DND-41 (cell line): ENCODE data around the gene CHERP.
A peak's percentile ranks its signal among the peaks of the same experiment; 100 is the strongest.

Experiments
- ATAC-seq: fragments of 200-7000 bp; cut with Tn5 transposase; 3 replicates; pipeline ENCODE4 v1.9.1; 2021; ENCODE audit warnings: low read depth; ENCODE audit not compliant: insufficient read depth
- DNase-seq: peaks from one replicate; pipeline ENCODE4 v3.0.0-alpha.2; 2020
- H2AFZ ChIP-seq: 2 replicates; pipeline ENCODE4 v1.6.0; 2012; ENCODE audit warnings: low read depth, low read length
- H3K27ac ChIP-seq: 2 replicates; pipeline ENCODE4 v1.5.1; 2012; ENCODE audit warnings: low read length, inconsistent platforms
- H3K27me3 ChIP-seq: fragments of 200-600 bp; sonication (generic); 2 replicates; pipeline ENCODE4 v1.6.0; 2012; ENCODE audit warnings: low read length, mild to moderate bottlenecking, inconsistent platforms; ENCODE audit not compliant: insufficient read depth, poor library complexity
- H3K36me3 ChIP-seq: 2 replicates; pipeline ENCODE4 v1.5.1; 2012; ENCODE audit warnings: low read length, inconsistent platforms; ENCODE audit not compliant: insufficient read depth
- H3K4me1 ChIP-seq: 2 replicates; pipeline ENCODE4 v1.5.1; 2012; ENCODE audit warnings: mild to moderate bottlenecking, low read length; ENCODE audit not compliant: insufficient read depth
- H3K4me2 ChIP-seq: 2 replicates; pipeline ENCODE4 v1.6.0; 2012; ENCODE audit warnings: mild to moderate bottlenecking, moderate library complexity, low read length, inconsistent platforms; ENCODE audit not compliant: insufficient read depth
- H3K4me3 ChIP-seq, 2 experiments: fragments of 200-600 bp in 1 of 2; shearing (Covaris generic) in 1 of 2; 2 replicates each; pipeline ENCODE4 v1.5.1; 2012 to 2016; ENCODE audit warnings: inconsistent platforms in 2 of 2, low read length in 2 of 2, mild to moderate bottlenecking in 2 of 2, low read depth in 1 of 2, moderate library complexity in 1 of 2
- H3K79me2 ChIP-seq: 2 replicates; pipeline ENCODE4 v1.6.0; 2012; ENCODE audit warnings: low read length, inconsistent platforms; ENCODE audit not compliant: insufficient read depth
- H3K9ac ChIP-seq: 2 replicates; pipeline ENCODE4 v1.6.0; 2012; ENCODE audit warnings: low read depth, mild to moderate bottlenecking, inconsistent platforms, low read length, moderate library complexity
- H3K9me3 ChIP-seq: 2 replicates; pipeline ENCODE4 v1.5.1; 2012; ENCODE audit warnings: low read length, moderate library complexity, mild to moderate bottlenecking, inconsistent platforms; ENCODE audit not compliant: insufficient read depth, severe bottlenecking
- H4K20me1 ChIP-seq: 2 replicates; pipeline ENCODE4 v1.6.0; 2012; ENCODE audit warnings: low read length; ENCODE audit not compliant: insufficient read depth
- CTCF ChIP-seq: IDR thresholded peaks from 2 replicates; pipeline ENCODE4 v1.5.1; 2012; ENCODE audit warnings: borderline replicate concordance, low read length, moderate library complexity, mild to moderate bottlenecking; ENCODE audit not compliant: poor library complexity, severe bottlenecking; ENCODE audit errors: extremely low read depth
- EZH2 ChIP-seq: IDR thresholded peaks from 3 replicates; pipeline ENCODE4 v1.6.1; 2012; ENCODE audit warnings: borderline replicate concordance, low read depth, mild to moderate bottlenecking, moderate library complexity, low read length, inconsistent platforms; ENCODE audit not compliant: severe bottlenecking

Gene CHERP

GRCh38 chr19:16520074-16520973 is 21.9 kb downstream of the CHERP start:
- H3K27ac ChIP-seq, result no peak overlapping the region
- ATAC-seq (no peak), DNase-seq (no peak)
- H3K4me1 ChIP-seq, result no peaks in the 10 kb centered on the region
- H3K79me2 ChIP-seq, result peaks cover 6% of the 10 kb centered on the region; the same call in 1 of the 2 replicates
- H3K9ac ChIP-seq, result no peak overlapping the region
- H3K36me3 ChIP-seq, result peaks cover 83% of the 10 kb centered on the region
- no peaks in the 10 kb centered on the region for H3K27me3 ChIP-seq
- peaks cover 68% of the 10 kb centered on the region for H4K20me1 ChIP-seq
- no peak overlapping the region for H3K4me2 ChIP-seq
- no peak for TF ChIP-seq EZH2
- TF ChIP-seq CTCF, result no peak
- no peaks in the 10 kb centered on the region for H3K9me3 ChIP-seq
- H2AFZ ChIP-seq, result no peak overlapping the region
- H3K4me3 ChIP-seq, result no peak overlapping the region

- no peak overlapping the region for H2AFZ ChIP-seq
- H4K20me1 ChIP-seq, result peaks cover 68% of the 10 kb centered on the region
- no peak overlapping the region for H3K4me2 ChIP-seq
- DNase-seq, result no peak
- no peaks in the 10 kb centered on the region for H3K4me1 ChIP-seq
- H3K9me3 ChIP-seq, result no peaks in the 10 kb centered on the region
- no peaks in the 10 kb centered on the region for H3K27me3 ChIP-seq
- TF ChIP-seq EZH2, result no peak
- TF ChIP-seq CTCF, result no peak
- H3K9ac ChIP-seq, result no peak overlapping the region
- H3K79me2 ChIP-seq, result peaks cover 6% of the 10 kb centered on the region; the same call in 1 of the 2 replicates
- H3K4me3 ChIP-seq, result no peak overlapping the region
- H3K36me3 ChIP-seq, result peaks cover 76% of the 10 kb centered on the region
- H3K27ac ChIP-seq, result no peak overlapping the region
- no peak for ATAC-seq
These were observed 23.0 kb downstream of the CHERP start for GRCh38 chr19:16519230-16519687.

- H3K27me3 ChIP-seq, result no peaks in the 10 kb centered on the region
- TF ChIP-seq CTCF (peak; percentile 28), EZH2 (no peak)
- no peak overlapping the region for H2AFZ ChIP-seq
- H3K79me2 ChIP-seq, result peaks cover 6% of the 10 kb centered on the region; the same call in 1 of the 2 replicates
- H3K4me1 ChIP-seq, result no peaks in the 10 kb centered on the region
- peaks cover 62% of the 10 kb centered on the region for H4K20me1 ChIP-seq
- H3K9me3 ChIP-seq, result no peaks in the 10 kb centered on the region
- DNase-seq (no peak), ATAC-seq (no peak)
- H3K27ac ChIP-seq, result no peak overlapping the region
- no peak overlapping the region for H3K9ac ChIP-seq
- H3K4me3 ChIP-seq, result no peak overlapping the region
- H3K36me3 ChIP-seq, result peaks cover 70% of the 10 kb centered on the region
- H3K4me2 ChIP-seq, result no peak overlapping the region
These were observed 23.6 kb downstream of the CHERP start for GRCh38 chr19:16518483-16519229.
